HepG2 (cell line): ENCODE data around the gene NGF. TPM values are rescaled to one million over a fixed set of nuclear protein-coding genes. Genes with fewer than 3 reads are reported as not detected.

Experiments
- ATAC-seq: fragments of 200-7000 bp; cut with Tn5 transposase; 3 replicates; pipeline ENCODE4 v1.9.1; 2020; ENCODE audit warnings: mild to moderate bottlenecking, moderate library complexity
- BruUV-seq: library from RNA; stranded (reverse); fragments of 400-500 nt; replicated peaks from 2 replicates; lab custom pipeline; 2021; lab: Mats Ljungman, UMichigan
- CTCF ChIA-PET: fragments of 300-600 bp; formaldehyde crosslinking; extraction: SDS; loops from one replicate; lab custom pipeline; 2021; ENCODE audit warnings: low total read pairs, inconsistent platforms, low intra/inter-chr PET ratio; lab: Yijun Ruan, JAX
- POLR2A ChIA-PET: fragments of 350-600 bp; sonication (Branson Sonifier 250); formaldehyde crosslinking; loops from one replicate; lab custom pipeline; 2020; ENCODE audit warnings: antibody characterized with exemption, inconsistent platforms; lab: Yijun Ruan, JAX
- DNase-seq: peaks from one replicate; pipeline ENCODE4 v3.0.0-alpha.2; 2015; ENCODE audit warnings: low spot score
- FAIRE-seq: peaks from 3 replicates; lab custom pipeline; 2011; peaks lifted over from hg19 to GRCh38; lab: Jason Lieb, UNC
- H2AFZ ChIP-seq: one replicate; pipeline ENCODE4 v1.6.1; 2011; ENCODE audit warnings: low read length, inconsistent platforms
- H3K27ac ChIP-seq: fragments of 300-600 bp; 3 replicates; pipeline ENCODE4 v1.8.0; 2011; ENCODE audit warnings: mixed run types, mild to moderate bottlenecking, mixed read lengths, low read length, inconsistent platforms; ENCODE audit not compliant: insufficient read depth; ENCODE audit errors: extremely low read length
- H3K27me3 ChIP-seq, 2 experiments: fragments of 200-600 bp in 1 of 2; 2 replicates in 1 of 2; 3 replicates in 1 of 2; pipeline versions ENCODE4 v1.6.0 to v1.8.0; 2011; ENCODE audit warnings: low read length in 2 of 2, mild to moderate bottlenecking in 2 of 2, moderate library complexity in 2 of 2, inconsistent platforms in 1 of 2; ENCODE audit not compliant: insufficient read depth in 2 of 2, control insufficient read depth in 1 of 2
- H3K36me3 ChIP-seq, 2 experiments: fragments of 200-600 bp in 1 of 2; replicated peaks in 1 of 2; 2 replicates in 1 of 2; 3 replicates in 1 of 2; pipeline versions ENCODE4 v1.5.1 to v1.8.0; 2011; ENCODE audit warnings: low read length in 2 of 2, inconsistent platforms in 1 of 2; ENCODE audit not compliant: insufficient read depth in 2 of 2, control insufficient read depth in 1 of 2
- H3K4me1 ChIP-seq: 2 replicates; pipeline ENCODE4 v1.5.1; 2012; ENCODE audit warnings: low read length, inconsistent platforms; ENCODE audit not compliant: insufficient read depth
- H3K4me2 ChIP-seq: 2 replicates; pipeline ENCODE4 v1.6.0; 2011; ENCODE audit warnings: low read depth, low read length, inconsistent platforms
- H3K4me3 ChIP-seq, 3 experiments: fragments of 200-600 bp in 1 of 3; sonication (generic), shearing (Covaris generic) in 1 of 3; replicated peaks in 1 of 3; 2 replicates each; pipeline ENCODE4 v1.5.1; 2011 to 2016; ENCODE audit warnings: low read length in 3 of 3, inconsistent platforms in 2 of 3, low read depth in 2 of 3, mild to moderate bottlenecking in 2 of 3, control low read depth in 1 of 3, mixed read lengths in 1 of 3; ENCODE audit not compliant: insufficient read depth in 1 of 3
- H3K79me2 ChIP-seq: one replicate; pipeline ENCODE4 v1.6.1; 2011; ENCODE audit warnings: low read length, inconsistent platforms; ENCODE audit not compliant: insufficient read depth
- H3K9ac ChIP-seq: 2 replicates; pipeline ENCODE4 v1.6.0; 2011; ENCODE audit warnings: mild to moderate bottlenecking, low read depth, low read length, inconsistent platforms; ENCODE audit not compliant: insufficient read depth
- H3K9me3 ChIP-seq: 2 replicates; pipeline ENCODE4 v1.5.1; 2012; ENCODE audit warnings: mild to moderate bottlenecking, low read length
- H4K20me1 ChIP-seq: 2 replicates; pipeline ENCODE4 v1.6.0; 2011; ENCODE audit warnings: inconsistent platforms, mild to moderate bottlenecking, low read length, moderate library complexity; ENCODE audit not compliant: insufficient read depth
- ARHGAP35 ChIP-seq: sonication (generic); formaldehyde crosslinking; IDR thresholded peaks from 2 replicates; pipeline ENCODE4 v1.9.0; 2022; ENCODE audit warnings: mild to moderate bottlenecking, inconsistent platforms, moderate library complexity, missing genetic modification reagents, borderline replicate concordance
- E2F1 ChIP-seq: sonication (generic); formaldehyde crosslinking; IDR thresholded peaks from 2 replicates; pipeline ENCODE4 v1.5.0; 2020; ENCODE audit warnings: missing genetic modification reagents
- FOXO1 ChIP-seq: sonication (generic); formaldehyde crosslinking; IDR thresholded peaks from 2 replicates; pipeline ENCODE4 v1.4.0; 2020; ENCODE audit warnings: missing genetic modification reagents
- GRHL1 ChIP-seq: sonication (generic); formaldehyde crosslinking; conservative IDR thresholded peaks from 2 replicates; pipeline ENCODE4 v1.8.0; 2022; ENCODE audit warnings: missing genetic modification reagents
- GZF1 ChIP-seq: sonication (generic); formaldehyde crosslinking; IDR thresholded peaks from 2 replicates; pipeline ENCODE4 v1.5.1; 2020; ENCODE audit warnings: mild to moderate bottlenecking, missing genetic modification reagents
- IRX3 ChIP-seq: sonication (generic); formaldehyde crosslinking; IDR thresholded peaks from 2 replicates; pipeline ENCODE4 v1.8.1; 2023; ENCODE audit warnings: mild to moderate bottlenecking, low read depth, missing genetic modification reagents, borderline replicate concordance
- JARID2 ChIP-seq: sonication (generic); formaldehyde crosslinking; IDR thresholded peaks from 2 replicates; pipeline ENCODE4 v1.8.1; 2023; ENCODE audit warnings: missing genetic modification reagents, inconsistent platforms; ENCODE audit not compliant: insufficient replicate concordance
- STAT5B ChIP-seq: sonication (generic); formaldehyde crosslinking; IDR thresholded peaks from 2 replicates; pipeline ENCODE4 v1.4.0; 2020; ENCODE audit warnings: missing genetic modification reagents
- TFDP1 ChIP-seq: IDR thresholded peaks from 2 replicates; pipeline ENCODE4 v1.6.1; 2016; ENCODE audit warnings: missing compliant biosample characterization, missing genetic modification reagents, borderline replicate concordance
- ZNF138 ChIP-seq: sonication (generic); formaldehyde crosslinking; IDR thresholded peaks from 2 replicates; pipeline ENCODE4 v1.5.0; 2020; ENCODE audit warnings: mild to moderate bottlenecking, low read depth, missing genetic modification reagents
- WGBS: methylation state at CpG from one replicate; pipeline ENCODE4 v1.1.6; 2017; ENCODE audit warnings: low lambda C conversion rate; 5-methylcytosine and 5-hydroxymethylcytosine counted together
- in situ Hi-C: cut with HindIII; loops from 2 replicates; pipeline ENCODE4 v1.10.0; 2017; ENCODE audit warnings: low pct_unique_long_range_greater_than_20kb; ENCODE audit not compliant: extremely low pct_ligation_motif_present
- intact Hi-C: fragments of 100-400 bp; cut with micrococcal nuclease; formaldehyde crosslinking; loops from one replicate; pipeline ENCODE4 v1.10.0; 2022; ENCODE audit not compliant: unreplicated experiment
- polyA plus RNA-seq, 8 experiments: library from polyadenylated mRNA; depleted of rRNA in 3 of 8; stranded (reverse) in 7 of 8; unstranded in 1 of 8; fragments of >200 nt; fragmentation: Illumina TruSeq in 4 of 8; extraction: Trizol in 4 of 8; gene quantifications; 2 replicates each; pipeline versions ENCODE4 v1.2.1 to v1.2.3, GENCODE V29; 2011 to 2016; ENCODE audit warnings: low read depth in 4 of 8, missing spikeins in 1 of 8, mixed read lengths in 1 of 8; ENCODE audit not compliant: insufficient read depth in 1 of 8
- total RNA-seq, 5 experiments: library from RNA; depleted of rRNA; stranded (reverse); fragments of >200 nt; fragmentation: Illumina TruSeq; extraction: Trizol; gene quantifications; 2 replicates each; pipeline ENCODE4 v1.2.3, GENCODE V29; 2016; ENCODE audit warnings: low read depth in 1 of 5

Gene NGF
- total and polyA plus RNA-seq, 2 of the 13 experiments (the other 11 are each of a cell fraction or from before 2014, with no cell fraction given), result not detected

DNA sequence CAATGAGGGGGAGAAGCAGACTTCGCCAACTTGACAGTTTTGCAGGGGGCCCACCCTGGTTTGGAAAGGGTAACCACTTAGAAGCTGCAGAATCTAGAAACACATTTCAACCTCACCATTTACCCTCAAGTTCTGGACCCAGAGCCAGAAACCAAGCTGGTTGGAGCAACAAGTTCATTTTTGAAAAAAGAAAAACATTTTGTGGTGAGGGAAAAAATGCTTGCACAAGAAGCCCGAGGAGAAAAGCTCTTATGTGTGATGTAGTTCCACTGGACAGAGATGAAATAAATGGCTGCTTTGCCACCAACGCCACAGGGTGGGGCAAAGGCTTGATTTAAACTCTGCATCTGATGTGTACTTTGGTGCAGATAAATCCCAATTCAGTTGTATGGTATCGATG lies 10.6 kb upstream of the NGF start:
- H3K4me3 ChIP-seq, result no peak overlapping the region
- H3K36me3 ChIP-seq, result no peaks in the 10 kb centered on the region
- FAIRE-seq, result no peak
- H3K4me2 ChIP-seq, result no peak overlapping the region
- no peak overlapping the region for H3K9ac ChIP-seq
- intact Hi-C loops, result no loop called here
- no peak overlapping the region for H3K27ac ChIP-seq
- H4K20me1 ChIP-seq, result no peaks in the 10 kb centered on the region
- no peak for ATAC-seq
- CTCF ChIA-PET, result no interaction called here
- H2AFZ ChIP-seq, result no peak overlapping the region
- POLR2A ChIA-PET, result no interaction called here
- H3K9me3 ChIP-seq, result no peaks in the 10 kb centered on the region
- 0% methylated on average over 4 of the region's 4 CpGs for WGBS
- in situ Hi-C loops, result no loop called here
- no peak for DNase-seq
- no peaks in the 10 kb centered on the region for H3K79me2 ChIP-seq
- TF ChIP-seq TFDP1 (CRISPR knock-in tag), result no peak
- TF ChIP-seq E2F1, result no peak
- TF ChIP-seq JARID2, result no peak
- no peak for TF ChIP-seq ARHGAP35
- H3K4me1 ChIP-seq, result no peaks in the 10 kb centered on the region
- no TSS peak for BruUV-seq
- H3K27me3 ChIP-seq, result no peaks in the 10 kb centered on the region

DNA sequence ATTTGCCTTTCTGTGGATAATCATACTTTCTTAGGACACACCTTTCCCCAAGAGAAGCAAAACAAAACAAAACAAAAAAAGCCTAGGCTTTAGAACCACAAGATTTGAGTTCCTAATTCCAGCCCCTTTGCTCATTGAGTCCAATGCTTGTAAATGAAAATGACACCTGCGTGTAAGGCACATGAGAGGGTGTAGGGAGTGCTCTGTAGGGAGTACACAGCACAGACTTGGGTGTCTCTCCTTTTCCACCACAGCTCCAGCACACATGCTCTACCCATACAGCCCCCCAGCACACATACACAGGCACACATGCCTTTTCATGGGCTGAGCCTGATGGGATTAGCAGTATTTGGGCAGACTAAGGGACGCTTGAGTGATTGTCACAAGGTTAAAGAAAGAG lies 9.2 kb upstream of the NGF start:
- ATAC-seq, result no peak
- no peak for DNase-seq
- no peaks in the 10 kb centered on the region for H3K27me3 ChIP-seq

More for the DNA sequence above, 9.2 kb upstream of the NGF start:
- Histone ChIP-seq H3K9ac (no peak overlapping the region), H2AFZ (no peak overlapping the region), H3K27ac (no peak overlapping the region), H3K4me1 (no peaks in the 10 kb centered on the region), H3K36me3 (no peaks in the 10 kb centered on the region), H4K20me1 (no peaks in the 10 kb centered on the region), H3K4me2 (no peak overlapping the region), H3K9me3 (no peaks in the 10 kb centered on the region), H3K4me3 (no peak overlapping the region), H3K79me2 (no peaks in the 10 kb centered on the region)
- intact Hi-C loops, result no loop called here
- no TSS peak for BruUV-seq
- FAIRE-seq, result no peak
- POLR2A ChIA-PET, result no interaction called here
- WGBS, result 0% methylated on average over 2 of the region's 2 CpGs
- TF ChIP-seq FOXO1 (CRISPR knock-in tag) (no peak), ZNF138 (no peak), IRX3 (CRISPR knock-in tag) (no peak), GZF1 (CRISPR knock-in tag) (no peak), STAT5B (CRISPR knock-in tag) (no peak), GRHL1 (no peak)
- CTCF ChIA-PET, result no interaction called here
- in situ Hi-C loops, result no loop called here
